Fibroblast of skin of back (primary cell): ENCODE results near the gene MESP2.
A peak's percentile ranks its signal among the peaks of the same experiment; 100 is the strongest.

Experiments
- DNase-seq: peaks from one replicate; pipeline ENCODE4 v3.0.0-alpha.2; 2013

Gene MESP2

GRCh38 chr15:89820666-89821611, 44.8 kb downstream of the MESP2 start:
- DNase-seq: peak; percentile 70

- DNase-seq: no peak
Observed at GRCh38 chr15:89822026-89822425, 45.9 kb downstream of the MESP2 start.

DNA sequence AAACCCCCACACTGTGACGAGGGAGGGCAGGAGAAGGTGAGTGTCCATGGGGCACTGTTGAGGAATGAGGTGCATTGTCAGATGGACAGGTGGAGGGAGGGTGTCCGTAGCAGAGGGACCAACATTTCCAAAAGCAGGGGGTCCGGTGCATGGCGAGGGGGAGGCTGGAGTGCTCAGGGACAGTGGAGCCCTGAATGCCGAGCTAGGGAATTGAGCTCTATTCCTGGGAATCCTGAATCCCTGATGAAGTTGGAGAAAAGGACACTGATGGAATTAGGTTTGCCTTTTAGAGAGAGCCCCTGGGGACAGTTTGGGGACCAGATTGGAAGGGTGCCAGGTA, 46.4 kb downstream of the MESP2 start:
- no peak for DNase-seq

DNA sequence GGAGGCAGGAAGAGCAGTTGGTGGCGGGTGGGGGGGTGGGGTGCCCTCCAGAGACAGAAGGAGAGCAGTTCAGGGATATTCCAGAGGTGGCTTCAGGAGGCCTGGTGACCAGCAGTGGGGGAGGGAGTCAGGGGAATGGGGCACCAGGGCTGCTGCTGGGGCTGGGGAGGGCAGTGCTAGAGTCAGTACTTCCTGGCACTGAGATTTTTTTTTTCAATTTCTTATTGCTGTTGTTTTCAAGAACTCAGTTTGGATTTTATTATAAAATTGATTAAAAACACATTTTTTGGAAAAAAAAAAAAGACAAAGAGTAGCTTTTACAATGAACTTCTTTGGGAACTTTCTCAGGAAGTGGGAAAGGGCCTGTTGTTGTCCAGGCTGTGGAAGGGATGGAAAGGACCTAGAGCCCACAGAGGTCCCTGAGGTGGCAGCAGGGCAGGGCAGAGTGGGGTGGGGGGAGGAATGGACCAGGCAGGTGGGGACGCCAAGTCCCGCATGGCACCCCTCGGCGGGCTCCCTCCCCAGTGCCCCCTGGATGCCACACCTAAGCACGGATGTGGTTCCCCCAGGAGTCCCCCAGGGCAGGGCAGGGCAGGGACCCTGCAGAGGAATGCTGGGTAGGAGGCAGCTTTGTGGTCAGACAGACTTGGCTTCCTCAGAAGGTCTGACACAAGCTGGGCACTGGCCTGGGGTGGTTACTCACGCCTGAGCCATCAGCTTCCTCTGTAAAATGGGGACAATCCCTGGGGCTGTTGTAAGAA, 47.0 kb downstream of the MESP2 start:
- peak; percentile 59 for DNase-seq

DNA sequence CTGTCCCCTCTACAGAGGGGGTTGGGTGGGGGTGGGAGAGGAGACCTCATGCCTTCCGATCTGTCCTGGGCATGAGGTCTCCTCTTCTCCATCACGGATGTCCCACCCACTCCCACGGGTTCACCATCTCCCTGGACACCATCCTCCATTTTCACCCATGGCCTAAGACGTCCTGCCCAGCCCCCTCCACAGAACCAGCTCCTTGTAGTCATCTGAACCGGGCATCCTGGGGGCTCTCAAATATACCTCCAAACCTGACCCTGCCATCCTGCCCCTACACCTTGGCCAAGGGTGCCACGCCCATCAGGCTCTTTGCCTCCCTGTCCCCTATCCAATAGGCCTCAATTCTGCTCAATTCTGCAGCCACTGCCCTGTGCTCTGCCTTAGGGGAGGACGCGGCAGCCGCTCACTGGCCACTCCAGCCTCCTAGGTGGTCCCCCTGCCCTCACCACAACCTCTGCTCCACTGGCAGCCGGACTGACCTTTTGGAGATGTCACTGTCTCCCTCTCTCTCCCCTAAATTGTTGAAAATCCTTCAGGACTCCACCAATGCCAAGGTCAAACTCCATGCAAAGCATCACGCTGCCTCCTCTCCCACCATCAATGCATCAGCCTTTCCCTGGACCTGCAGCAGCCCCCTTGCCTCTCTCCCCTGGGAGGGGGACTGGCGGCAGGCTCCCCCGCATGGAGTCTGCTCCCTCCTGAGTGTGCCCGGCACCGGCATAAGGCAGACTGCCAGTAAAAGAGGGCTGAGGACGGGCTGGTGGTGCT, 47.9 kb downstream of the MESP2 start:
- no peak for DNase-seq

DNA sequence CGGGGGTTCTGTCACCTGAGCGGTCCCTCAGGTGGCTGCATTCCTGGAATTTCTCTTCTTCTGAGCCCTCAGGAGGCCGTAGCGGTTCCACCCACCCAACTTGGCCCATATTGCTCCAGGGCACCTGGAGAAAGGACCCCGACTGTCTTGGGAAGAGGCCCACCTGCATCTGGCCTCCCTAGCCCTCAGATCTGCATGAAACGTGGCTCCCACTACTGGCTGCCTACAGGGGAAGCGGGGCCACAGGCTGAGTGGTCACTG, 48.4 kb downstream of the MESP2 start:
- DNase-seq: no peak

GRCh38 chr15:89825271-89825940, 49.3 kb downstream of the MESP2 start:
- DNase-seq: no peak

GRCh38 chr15:89826671-89827655, 50.8 kb downstream of the MESP2 start:
- DNase-seq: no peak

- DNase-seq: no peak
Observed at GRCh38 chr15:89827829-89828228, 51.7 kb downstream of the MESP2 start.
